NK-92 treated with Interleukin-12 subunit alpha and Interleukin-12 subunit beta, amount 100 ng/mL, for 24 hours (cell line): ENCODE data around the gene NKRF.
"Not testable (repeated sequence)": the region's sequence is repeated elsewhere in the genome, so short reads cannot be mapped to it uniquely, and the experiment has no call there.

ENCODE experiments used
- DNase-seq: peaks from one replicate; lab custom pipeline; 2025; lab: John Stamatoyannopoulos, UW

Gene NKRF

GRCh38 chrX:119606280-119607017 is at the start of gene NKRF:
Gene NKRF, minus strand, starts transcription at chrX:119606424.
- DNase-seq = peak; percentile 63

GRCh38 chrX:119655125-119655524 is 48.9 kb upstream of the NKRF start:
- no peak for DNase-seq

GRCh38 chrX:119654112-119654531 is 47.9 kb upstream of the NKRF start:
- no peak for DNase-seq

GRCh38 chrX:119648421-119648775 is 42.2 kb upstream of the NKRF start:
- no peak for DNase-seq

GRCh38 chrX:119647552-119648420 is 41.6 kb upstream of the NKRF start:
- no peak for DNase-seq

GRCh38 chrX:119647089-119647488 is 40.9 kb upstream of the NKRF start:
- no peak for DNase-seq

GRCh38 chrX:119646515-119646914 is 40.3 kb upstream of the NKRF start:
- DNase-seq = no peak

- DNase-seq = no peak
Measured at GRCh38 chrX:119643696-119644095, 37.5 kb upstream of the NKRF start.

GRCh38 chrX:119640731-119641170 is 34.5 kb upstream of the NKRF start:
- DNase-seq = no peak

- no peak for DNase-seq
Measured at GRCh38 chrX:119638725-119639471, 32.7 kb upstream of the NKRF start.

- DNase-seq = not testable (repeated sequence)
Measured at GRCh38 chrX:119637421-119637820, 31.2 kb upstream of the NKRF start.

GRCh38 chrX:119636419-119636818 is 30.2 kb upstream of the NKRF start:
- DNase-seq = no peak

- no peak for DNase-seq
Measured at GRCh38 chrX:119635799-119636198, 29.6 kb upstream of the NKRF start.

- DNase-seq = no peak
Measured at GRCh38 chrX:119635179-119635578, 29.0 kb upstream of the NKRF start.

- no peak for DNase-seq
Measured at GRCh38 chrX:119625843-119626242, 19.6 kb upstream of the NKRF start.

- no peak for DNase-seq
Measured at GRCh38 chrX:119624951-119625668, 18.9 kb upstream of the NKRF start.

GRCh38 chrX:119624417-119624816 is 18.2 kb upstream of the NKRF start:
- no peak for DNase-seq

GRCh38 chrX:119622356-119623232 is 16.4 kb upstream of the NKRF start:
- no peak for DNase-seq

GRCh38 chrX:119618439-119618838 is 12.2 kb upstream of the NKRF start:
- DNase-seq = no peak

- no peak for DNase-seq
Measured at GRCh38 chrX:119617517-119618164, 11.4 kb upstream of the NKRF start.
